ENCODE results near the gene ADAMTS12. TPM values are rescaled to one million over a fixed set of nuclear protein-coding genes. Genes with fewer than 3 reads are reported as not detected.

Gene ADAMTS12
- total RNA-seq, 1 experiment from 2014 or later, result 0.15 TPM

DNA sequence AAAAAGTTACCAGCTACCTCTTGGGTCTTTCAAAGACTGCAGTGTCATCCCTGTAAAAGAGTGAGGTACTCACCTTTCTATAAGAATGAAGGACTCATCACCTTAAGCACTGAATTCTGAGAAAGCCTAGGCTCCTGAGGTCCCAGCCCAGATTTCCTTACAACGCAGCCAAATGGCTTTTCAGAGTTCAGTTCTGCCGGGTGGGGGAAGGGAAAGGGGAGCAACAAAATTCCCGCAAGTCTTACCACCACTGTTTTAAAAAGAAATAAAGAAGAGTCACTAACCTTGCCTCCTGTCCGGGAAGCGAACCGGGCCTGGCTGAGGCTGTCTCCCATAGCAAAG, 373 bp downstream of the ADAMTS12 start:
- in situ Hi-C loops (cut with HindIII; ENCODE audit: low pct_unique_long_range_greater_than_20kb, low sequenced_read_pairs), result no loop called here
- CTCF ChIA-PET, result no interaction called here
- ATAC-seq, result no peak
- no peak for DNase-seq (ENCODE audit: low read depth, low spot score)
- no TSS peak for BruUV-seq (replicated peaks)
- Histone ChIP-seq H3K4me1 (ENCODE audit: control insufficient read depth, insufficient read depth, low read length) (no peaks in the 10 kb centered on the region), H3K27ac (ENCODE audit: low read length) (no peak overlapping the region), H3K36me3 (ENCODE audit: control insufficient read depth, insufficient read depth, low read length) (no peaks in the 10 kb centered on the region), H3K27me3 (ENCODE audit: control insufficient read depth, insufficient read depth, low read length) (peaks cover 4% of the 10 kb centered on the region; the same call in 1 of the 2 replicates), H3K9me3 (ENCODE audit: control insufficient read depth, insufficient read depth, low read depth, low read length) (no peaks in the 10 kb centered on the region), H3K4me3 (ENCODE audit: low read depth in 2 of 2, low read length in 2 of 2) (no peak overlapping the region)
- TF ChIP-seq TCF7L2 (IDR thresholded peaks at IDR 0.05; ENCODE audit: low read depth, low read length), result no peak
- TF ChIP-seq, protein P1, sequence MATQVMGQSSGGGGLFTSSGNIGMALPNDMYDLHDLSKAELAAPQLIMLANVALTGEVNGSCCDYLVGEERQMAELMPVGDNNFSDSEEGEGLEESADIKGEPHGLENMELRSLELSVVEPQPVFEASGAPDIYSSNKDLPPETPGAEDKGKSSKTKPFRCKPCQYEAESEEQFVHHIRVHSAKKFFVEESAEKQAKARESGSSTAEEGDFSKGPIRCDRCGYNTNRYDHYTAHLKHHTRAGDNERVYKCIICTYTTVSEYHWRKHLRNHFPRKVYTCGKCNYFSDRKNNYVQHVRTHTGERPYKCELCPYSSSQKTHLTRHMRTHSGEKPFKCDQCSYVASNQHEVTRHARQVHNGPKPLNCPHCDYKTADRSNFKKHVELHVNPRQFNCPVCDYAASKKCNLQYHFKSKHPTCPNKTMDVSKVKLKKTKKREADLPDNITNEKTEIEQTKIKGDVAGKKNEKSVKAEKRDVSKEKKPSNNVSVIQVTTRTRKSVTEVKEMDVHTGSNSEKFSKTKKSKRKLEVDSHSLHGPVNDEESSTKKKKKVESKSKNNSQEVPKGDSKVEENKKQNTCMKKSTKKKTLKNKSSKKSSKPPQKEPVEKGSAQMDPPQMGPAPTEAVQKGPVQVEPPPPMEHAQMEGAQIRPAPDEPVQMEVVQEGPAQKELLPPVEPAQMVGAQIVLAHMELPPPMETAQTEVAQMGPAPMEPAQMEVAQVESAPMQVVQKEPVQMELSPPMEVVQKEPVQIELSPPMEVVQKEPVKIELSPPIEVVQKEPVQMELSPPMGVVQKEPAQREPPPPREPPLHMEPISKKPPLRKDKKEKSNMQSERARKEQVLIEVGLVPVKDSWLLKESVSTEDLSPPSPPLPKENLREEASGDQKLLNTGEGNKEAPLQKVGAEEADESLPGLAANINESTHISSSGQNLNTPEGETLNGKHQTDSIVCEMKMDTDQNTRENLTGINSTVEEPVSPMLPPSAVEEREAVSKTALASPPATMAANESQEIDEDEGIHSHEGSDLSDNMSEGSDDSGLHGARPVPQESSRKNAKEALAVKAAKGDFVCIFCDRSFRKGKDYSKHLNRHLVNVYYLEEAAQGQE (IDR thresholded peaks at IDR 0.05; ENCODE audit: insufficient read depth in 1 of 2, low read depth in 2 of 2, low read length in 1 of 2), result no peak
- TF ChIP-seq POLR2AphosphoS5 (IDR thresholded peaks at IDR 0.05; ENCODE audit: low read depth, low read length), result no peak
- TF ChIP-seq SIN3A (IDR thresholded peaks at IDR 0.05; ENCODE audit: borderline replicate concordance, insufficient read depth, low read depth, low read length), result no peak
- TF ChIP-seq, protein P2, sequence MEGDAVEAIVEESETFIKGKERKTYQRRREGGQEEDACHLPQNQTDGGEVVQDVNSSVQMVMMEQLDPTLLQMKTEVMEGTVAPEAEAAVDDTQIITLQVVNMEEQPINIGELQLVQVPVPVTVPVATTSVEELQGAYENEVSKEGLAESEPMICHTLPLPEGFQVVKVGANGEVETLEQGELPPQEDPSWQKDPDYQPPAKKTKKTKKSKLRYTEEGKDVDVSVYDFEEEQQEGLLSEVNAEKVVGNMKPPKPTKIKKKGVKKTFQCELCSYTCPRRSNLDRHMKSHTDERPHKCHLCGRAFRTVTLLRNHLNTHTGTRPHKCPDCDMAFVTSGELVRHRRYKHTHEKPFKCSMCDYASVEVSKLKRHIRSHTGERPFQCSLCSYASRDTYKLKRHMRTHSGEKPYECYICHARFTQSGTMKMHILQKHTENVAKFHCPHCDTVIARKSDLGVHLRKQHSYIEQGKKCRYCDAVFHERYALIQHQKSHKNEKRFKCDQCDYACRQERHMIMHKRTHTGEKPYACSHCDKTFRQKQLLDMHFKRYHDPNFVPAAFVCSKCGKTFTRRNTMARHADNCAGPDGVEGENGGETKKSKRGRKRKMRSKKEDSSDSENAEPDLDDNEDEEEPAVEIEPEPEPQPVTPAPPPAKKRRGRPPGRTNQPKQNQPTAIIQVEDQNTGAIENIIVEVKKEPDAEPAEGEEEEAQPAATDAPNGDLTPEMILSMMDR (IDR thresholded peaks at IDR 0.05), result no peak
- intact Hi-C loops (cut with micrococcal nuclease; ENCODE audit: unreplicated experiment), result no loop called here
- POLR2A ChIA-PET, result no interaction called here

DNA sequence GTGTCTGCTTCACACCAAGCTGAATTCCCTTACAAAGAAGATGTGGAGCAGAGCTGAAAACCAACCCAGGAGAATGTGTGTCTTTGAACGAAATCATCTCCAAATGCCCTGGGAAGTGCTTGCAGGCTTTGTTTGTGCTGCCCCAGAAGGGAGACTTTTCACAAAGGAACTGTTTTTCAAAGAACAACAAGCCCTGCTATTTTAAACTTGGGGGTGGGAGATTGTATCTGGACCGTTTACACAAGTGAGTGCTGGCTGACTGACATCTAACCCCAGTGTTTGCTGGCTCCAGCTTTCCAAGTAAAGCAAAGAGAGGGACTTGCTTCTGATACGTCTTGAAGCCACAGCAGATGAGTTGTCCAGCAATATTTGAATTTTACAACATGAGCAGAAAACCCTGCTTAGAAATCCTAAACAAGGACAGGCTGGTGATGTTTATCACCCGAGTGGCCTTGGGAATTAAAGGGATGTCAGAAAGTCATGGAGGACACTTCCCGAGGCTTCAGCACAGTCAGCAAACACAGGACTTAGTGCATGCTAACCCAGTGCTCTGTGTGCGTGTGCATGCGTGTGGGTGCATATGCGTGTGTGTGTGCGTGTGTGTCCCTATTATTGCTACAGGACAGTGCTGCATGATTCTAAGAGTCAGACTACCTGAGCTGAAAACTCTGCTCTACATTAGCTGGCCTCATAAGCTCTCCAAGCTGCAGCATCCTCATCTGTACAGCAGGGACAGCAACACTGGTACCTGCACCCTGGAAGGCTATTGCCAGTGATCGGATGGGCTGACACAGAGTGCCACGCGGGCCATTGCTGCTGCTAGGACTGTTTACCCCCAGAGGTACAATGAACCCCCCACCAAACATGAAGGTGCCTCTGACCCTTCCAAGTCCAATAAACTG, 1.4 kb downstream of the ADAMTS12 start:
- ChIA-PET CTCF (no interaction called here), POLR2A (no interaction called here)
- no peak for DNase-seq (ENCODE audit: low read depth, low spot score)
- Histone ChIP-seq H3K4me3 (ENCODE audit: low read depth in 2 of 2, low read length in 2 of 2) (no peak overlapping the region), H3K27me3 (ENCODE audit: control insufficient read depth, insufficient read depth, low read length) (peaks cover 4% of the 10 kb centered on the region; the same call in 1 of the 2 replicates), H3K9me3 (ENCODE audit: control insufficient read depth, insufficient read depth, low read depth, low read length) (no peaks in the 10 kb centered on the region), H3K27ac (ENCODE audit: low read length) (no peak overlapping the region), H3K36me3 (ENCODE audit: control insufficient read depth, insufficient read depth, low read length) (no peaks in the 10 kb centered on the region), H3K4me1 (ENCODE audit: control insufficient read depth, insufficient read depth, low read length) (no peaks in the 10 kb centered on the region)
- ATAC-seq, result no peak
- no peak for TF ChIP-seq POLR2AphosphoS5 (IDR thresholded peaks at IDR 0.05; ENCODE audit: low read depth, low read length)
- TF ChIP-seq SIN3A (IDR thresholded peaks at IDR 0.05; ENCODE audit: borderline replicate concordance, insufficient read depth, low read depth, low read length), result no peak
- TF ChIP-seq, protein P2 (IDR thresholded peaks at IDR 0.05), result no peak
- no peak for TF ChIP-seq TCF7L2 (IDR thresholded peaks at IDR 0.05; ENCODE audit: low read depth, low read length)
- TF ChIP-seq, protein P1 (IDR thresholded peaks at IDR 0.05; ENCODE audit: insufficient read depth in 1 of 2, low read depth in 2 of 2, low read length in 1 of 2), result no peak
- in situ Hi-C loops (cut with HindIII; ENCODE audit: low pct_unique_long_range_greater_than_20kb, low sequenced_read_pairs), result no loop called here
- BruUV-seq (replicated peaks), result no TSS peak
- intact Hi-C loops (cut with micrococcal nuclease; ENCODE audit: unreplicated experiment), result no loop called here
